Measurements from ENCODE around the gene SH3GLB1.

SH3GLB1 gene

DNA sequence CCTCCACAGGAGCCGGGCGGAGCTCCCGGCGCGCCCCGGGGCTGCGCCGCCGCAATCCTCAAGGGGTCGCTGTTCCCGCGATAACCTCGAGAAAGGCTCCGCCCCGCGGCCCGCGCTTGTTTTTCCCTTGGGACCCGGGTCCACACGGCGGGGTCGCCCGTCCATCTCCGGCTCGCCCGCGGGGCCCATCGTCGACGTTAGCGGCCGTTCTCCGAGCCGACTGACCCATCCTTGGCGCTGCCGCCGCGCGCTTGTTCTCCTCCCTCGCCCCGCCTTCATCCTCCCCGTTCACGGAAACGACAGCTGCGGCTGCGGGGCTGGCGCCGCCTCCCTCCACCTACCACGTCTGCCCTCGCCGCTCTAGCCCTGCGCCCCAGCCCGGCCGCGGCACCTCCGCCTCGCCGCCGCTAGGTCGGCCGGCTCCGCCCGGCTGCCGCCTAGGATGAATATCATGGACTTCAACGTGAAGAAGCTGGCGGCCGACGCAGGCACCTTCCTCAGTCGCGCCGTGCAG lies at the start of gene SH3GLB1:
Gene SH3GLB1 (plus strand): TSS at position 119 of the 514 bp plus-strand sequence. CDS start 324 bp downstream, at position 443.
- TF ChIP-seq GATA2 (IDR thresholded peaks at IDR 0.05; ENCODE audit: low read depth, low read length) (no peak), GATA3 (IDR thresholded peaks at IDR 0.05; ENCODE audit: low read depth, low read length) (no peak)

- TF ChIP-seq GATA2 (IDR thresholded peaks at IDR 0.05; ENCODE audit: low read depth, low read length) (no peak), GATA3 (IDR thresholded peaks at IDR 0.05; ENCODE audit: low read depth, low read length) (no peak)
Observed at GRCh38 chr1:86666368-86666767, 38.0 kb upstream of the SH3GLB1 start.

GRCh38 chr1:86687595-86687994 lies 16.8 kb upstream of the SH3GLB1 start:
- TF ChIP-seq GATA3 (IDR thresholded peaks at IDR 0.05; ENCODE audit: low read depth, low read length), result no peak
- TF ChIP-seq GATA2 (IDR thresholded peaks at IDR 0.05; ENCODE audit: low read depth, low read length), result no peak

GRCh38 chr1:86692641-86693040 lies 11.7 kb upstream of the SH3GLB1 start:
- TF ChIP-seq GATA2 (IDR thresholded peaks at IDR 0.05; ENCODE audit: low read depth, low read length) (no peak), GATA3 (IDR thresholded peaks at IDR 0.05; ENCODE audit: low read depth, low read length) (no peak)

DNA sequence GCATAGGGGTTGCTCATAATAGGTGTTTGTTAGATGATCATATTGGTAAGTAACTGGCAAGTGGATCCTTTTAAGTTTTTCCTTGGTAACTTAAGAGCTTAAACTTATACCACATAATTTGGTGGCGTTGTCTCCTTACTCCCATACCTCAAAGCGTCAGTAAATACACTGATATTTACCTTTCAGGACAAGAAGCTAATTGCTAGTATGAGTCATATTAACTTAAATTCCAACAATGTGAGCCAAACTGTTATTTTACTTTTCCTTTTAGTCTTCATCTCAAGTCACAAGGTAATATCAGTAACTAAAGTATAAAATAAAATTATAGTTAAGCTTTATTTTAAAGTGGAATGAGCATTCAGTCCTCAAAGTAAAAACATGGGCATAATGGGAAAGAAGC lies 9.0 kb upstream of the SH3GLB1 start:
- no peak for TF ChIP-seq GATA3 (IDR thresholded peaks at IDR 0.05; ENCODE audit: low read depth, low read length)
- no peak for TF ChIP-seq GATA2 (IDR thresholded peaks at IDR 0.05; ENCODE audit: low read depth, low read length)

DNA sequence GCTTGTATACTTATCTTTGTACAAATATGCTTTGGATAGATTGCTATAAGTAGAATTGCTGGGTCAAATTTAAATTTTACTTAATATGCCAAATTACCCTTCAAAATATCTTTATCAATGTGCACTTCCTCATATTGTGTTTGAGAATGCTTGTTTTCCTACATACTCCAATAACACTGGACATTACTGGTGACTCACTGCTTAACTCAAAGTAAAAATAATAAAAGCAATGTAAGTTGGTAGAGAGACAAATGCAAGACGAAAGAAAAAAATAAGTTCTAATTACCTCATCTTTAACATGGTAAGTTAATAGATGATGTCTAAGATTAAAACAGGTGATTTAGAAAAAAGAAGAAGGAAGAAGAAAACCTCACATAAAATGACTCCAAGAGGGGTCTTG lies 7.9 kb upstream of the SH3GLB1 start:
- TF ChIP-seq GATA2 (IDR thresholded peaks at IDR 0.05; ENCODE audit: low read depth, low read length) (no peak), GATA3 (IDR thresholded peaks at IDR 0.05; ENCODE audit: low read depth, low read length) (no peak)

GRCh38 chr1:86699186-86699585 lies 5.2 kb upstream of the SH3GLB1 start:
- no peak for TF ChIP-seq GATA3 (IDR thresholded peaks at IDR 0.05; ENCODE audit: low read depth, low read length)
- no peak for TF ChIP-seq GATA2 (IDR thresholded peaks at IDR 0.05; ENCODE audit: low read depth, low read length)

DNA sequence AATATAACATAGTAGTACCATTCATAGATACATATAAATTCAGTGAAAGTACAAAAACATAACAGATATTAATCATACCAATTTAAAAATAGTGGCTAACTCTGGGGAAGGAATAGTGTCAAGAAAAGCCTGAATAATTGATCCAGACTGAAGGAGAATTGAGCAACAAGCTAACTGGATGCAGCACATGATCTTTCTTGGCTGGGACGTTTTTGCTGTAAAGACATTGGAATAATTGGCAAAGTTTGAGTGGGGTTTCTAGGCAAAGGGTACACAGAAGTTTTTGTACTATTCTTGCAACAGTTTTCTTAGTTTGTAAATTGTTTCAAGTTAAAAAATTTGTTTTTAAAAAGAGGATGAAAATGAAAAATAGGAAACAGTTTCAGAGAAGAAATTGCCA lies 2.6 kb upstream of the SH3GLB1 start:
- TF ChIP-seq GATA2 (IDR thresholded peaks at IDR 0.05; ENCODE audit: low read depth, low read length), result no peak

DNA sequence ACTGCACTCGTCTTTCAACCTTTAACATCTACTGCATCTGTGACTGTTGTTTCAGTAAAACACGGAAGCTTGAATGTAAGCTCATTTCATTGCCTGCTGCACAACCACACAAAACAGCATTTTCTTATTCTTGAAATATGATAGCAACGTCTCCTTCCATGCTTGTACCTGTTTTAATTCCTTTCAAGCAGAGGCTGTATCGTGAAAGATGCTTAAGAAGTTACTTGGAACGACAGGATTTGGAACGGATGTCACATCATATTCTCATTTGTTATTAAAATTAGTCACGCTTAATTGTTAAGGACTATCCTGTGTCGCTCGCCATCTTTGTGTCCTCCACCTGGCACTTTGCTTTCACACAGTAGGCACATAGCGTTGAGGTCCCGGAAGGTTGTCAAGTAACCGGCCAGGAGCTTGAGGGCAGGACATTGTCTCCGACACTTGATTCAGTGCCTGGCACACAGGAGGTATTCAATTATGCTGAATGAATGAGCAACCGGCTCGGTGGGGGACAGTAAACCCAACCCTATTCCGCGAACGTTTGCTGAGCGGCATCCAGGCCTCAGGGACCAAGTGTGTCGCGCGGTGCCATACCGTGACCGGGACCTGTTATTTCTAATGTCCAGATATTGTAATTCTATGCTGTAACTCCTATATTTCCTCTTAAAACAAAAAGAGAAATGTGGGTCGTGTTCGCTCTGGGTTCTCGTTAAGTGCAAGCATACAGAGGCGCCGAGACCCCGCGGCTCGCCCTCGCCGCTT lies 499 bp upstream of the SH3GLB1 start:
- TF ChIP-seq GATA3 (IDR thresholded peaks at IDR 0.05; ENCODE audit: low read depth, low read length) (no peak), GATA2 (IDR thresholded peaks at IDR 0.05; ENCODE audit: low read depth, low read length) (no peak)

- TF ChIP-seq GATA2 (IDR thresholded peaks at IDR 0.05; ENCODE audit: low read depth, low read length) (no peak), GATA3 (IDR thresholded peaks at IDR 0.05; ENCODE audit: low read depth, low read length) (no peak)
Observed at GRCh38 chr1:86704972-86705664, 742 bp downstream of the SH3GLB1 start.

DNA sequence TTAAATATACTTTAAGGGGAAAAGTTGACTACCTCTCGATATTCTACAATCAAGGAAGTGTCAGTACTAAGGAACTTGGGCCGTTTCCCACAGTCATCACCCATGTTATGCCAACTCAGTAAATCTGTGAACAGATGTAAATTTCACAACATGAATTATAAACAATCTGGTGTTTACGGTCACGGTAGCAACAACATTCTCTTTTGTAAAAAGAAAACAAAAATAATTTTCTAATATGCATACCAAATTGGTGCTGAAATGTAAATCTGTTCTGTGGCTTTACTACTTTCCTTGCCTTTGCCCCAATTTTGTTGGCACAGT lies 1.2 kb downstream of the SH3GLB1 start:
- TF ChIP-seq GATA3 (IDR thresholded peaks at IDR 0.05; ENCODE audit: low read depth, low read length) (no peak), GATA2 (IDR thresholded peaks at IDR 0.05; ENCODE audit: low read depth, low read length) (no peak)

DNA sequence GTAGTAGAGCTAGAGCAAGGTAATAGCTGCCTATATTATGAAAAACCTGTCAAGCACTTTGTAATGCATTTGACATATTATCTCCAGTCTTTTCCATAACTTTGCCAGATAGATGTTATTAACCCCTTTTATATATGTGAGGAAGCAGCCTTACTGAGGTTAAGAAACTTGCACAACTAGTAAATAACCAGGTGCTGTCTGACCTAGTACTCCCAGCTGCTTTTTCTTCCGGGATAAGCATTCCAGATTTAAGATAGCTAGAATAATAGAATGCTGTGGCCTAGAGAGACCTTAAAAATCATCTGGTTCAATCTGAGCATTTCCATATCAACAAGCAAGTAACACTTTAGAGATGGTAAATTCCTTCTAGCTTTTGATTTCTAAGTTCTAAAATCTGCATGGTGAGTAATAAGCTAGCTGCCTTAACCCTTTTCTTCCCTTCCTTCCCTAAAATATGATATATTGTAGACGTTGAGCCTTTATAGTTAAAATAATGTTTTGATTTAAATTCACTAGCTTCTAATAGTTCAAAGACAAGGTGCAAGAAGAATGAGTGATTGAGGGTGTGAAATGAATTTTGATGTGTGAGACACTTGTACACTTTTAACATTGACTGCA lies 1.8 kb downstream of the SH3GLB1 start:
- TF ChIP-seq GATA3 (IDR thresholded peaks at IDR 0.05; ENCODE audit: low read depth, low read length) (no peak), GATA2 (IDR thresholded peaks at IDR 0.05; ENCODE audit: low read depth, low read length) (no peak)

DNA sequence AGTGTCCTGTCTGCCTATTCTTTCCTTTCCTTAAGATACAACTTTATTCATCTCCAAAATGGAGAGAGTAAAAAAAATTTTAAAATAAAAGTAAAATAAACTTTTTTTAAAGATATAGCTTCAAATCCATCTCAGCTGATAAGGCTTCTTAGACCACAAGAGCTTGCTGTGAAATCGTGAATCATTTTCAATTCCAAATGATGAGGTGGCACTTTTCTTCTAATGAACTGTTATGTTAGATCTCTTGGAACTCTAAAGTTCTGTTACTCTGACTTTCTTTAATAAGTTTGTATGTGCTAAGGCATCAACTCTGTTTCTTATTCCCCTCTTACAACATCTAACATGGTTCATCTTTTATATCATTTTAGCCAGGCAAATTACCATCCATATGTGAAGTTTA lies 4.5 kb downstream of the SH3GLB1 start:
- TF ChIP-seq GATA2 (IDR thresholded peaks at IDR 0.05; ENCODE audit: low read depth, low read length) (no peak), GATA3 (IDR thresholded peaks at IDR 0.05; ENCODE audit: low read depth, low read length) (no peak)

DNA sequence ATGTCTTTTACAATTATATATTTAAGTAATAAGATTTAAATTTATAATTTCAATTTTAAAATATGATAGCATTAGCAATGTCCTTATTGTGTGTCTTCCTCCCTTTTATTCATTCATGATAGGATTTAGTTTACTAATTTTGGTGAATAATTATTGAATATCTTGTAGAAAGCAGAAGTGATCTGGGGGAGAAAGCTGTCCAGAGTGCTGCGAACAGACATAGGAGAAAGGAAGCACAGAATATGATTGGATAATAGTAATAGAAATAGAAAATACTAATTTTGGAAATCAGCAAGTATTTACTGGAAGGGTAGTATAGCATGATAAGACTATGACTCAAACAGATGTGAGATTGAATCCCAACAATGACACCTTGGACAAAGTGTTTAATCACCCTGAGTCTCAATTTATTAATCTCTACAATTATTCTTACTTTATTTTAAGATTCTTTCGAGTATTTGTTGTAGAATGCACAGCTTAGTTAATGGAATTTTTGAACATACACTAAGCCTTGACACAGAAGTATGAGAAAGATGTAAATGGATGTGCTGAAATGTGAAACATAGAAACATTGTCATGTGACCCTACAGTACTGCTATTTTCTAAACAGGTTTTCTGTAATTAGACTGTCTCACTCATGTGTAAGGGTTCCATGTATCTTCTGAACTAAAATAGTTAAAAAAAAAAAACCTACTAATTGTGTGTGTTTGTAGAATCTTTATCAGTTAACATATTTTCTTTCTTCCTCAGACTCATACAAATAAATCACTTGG lies 7.9 kb downstream of the SH3GLB1 start:
- TF ChIP-seq GATA2 (IDR thresholded peaks at IDR 0.05; ENCODE audit: low read depth, low read length) (no peak), GATA3 (IDR thresholded peaks at IDR 0.05; ENCODE audit: low read depth, low read length) (no peak)
